Inflammatory macrophage treated with lipopolysaccharide for 1 hour (primary cell): ENCODE data around the gene DDN.

Experiments
- DNase-seq, 2 donors: peaks; one replicate each; pipeline ENCODE4 v3.0.0-alpha.2; 2020 to 2022

Gene DDN

DNA sequence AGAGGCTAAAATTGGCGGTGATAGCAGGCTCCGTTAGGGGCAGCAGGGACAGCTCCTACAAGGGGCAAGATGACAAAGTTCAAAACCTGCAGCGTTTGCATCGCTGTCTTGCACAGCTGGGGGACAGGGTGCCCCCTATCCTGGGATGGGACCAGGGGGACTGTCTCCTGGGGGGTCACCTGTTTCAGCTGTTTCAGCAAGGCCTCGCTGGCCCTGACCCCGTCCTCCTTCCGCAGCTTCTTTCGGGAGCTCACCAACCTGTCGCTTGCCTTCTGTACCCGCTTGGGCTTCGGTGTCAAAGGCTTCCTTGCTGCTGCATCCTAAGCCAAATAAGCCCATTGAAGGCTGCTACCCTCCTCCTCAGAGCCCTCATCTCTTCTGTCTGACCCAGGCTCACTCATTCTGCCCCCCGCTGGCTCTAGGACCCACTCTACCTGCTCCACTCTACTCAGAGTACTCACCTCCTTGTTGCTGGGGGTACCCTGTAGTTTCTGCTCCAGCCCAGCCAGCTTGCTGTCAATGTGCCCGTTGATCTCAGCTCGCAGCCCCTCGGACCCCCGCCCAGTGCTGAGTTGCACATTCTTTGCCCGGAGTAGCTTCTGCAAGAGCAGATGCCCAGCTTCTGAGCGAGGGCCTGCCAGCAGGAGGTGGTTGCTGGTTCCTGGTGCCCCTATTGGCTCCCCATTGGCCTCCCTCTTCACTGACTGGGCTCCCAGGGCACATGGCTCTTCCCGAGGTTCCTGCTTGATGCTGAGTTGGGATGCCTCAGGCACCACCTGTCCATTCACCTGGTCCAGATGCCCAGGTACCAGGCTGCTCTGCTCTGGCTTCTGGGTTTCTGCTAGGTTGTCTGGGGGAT, 31.8 kb upstream of the DDN start:
- no peak for DNase-seq

DNA sequence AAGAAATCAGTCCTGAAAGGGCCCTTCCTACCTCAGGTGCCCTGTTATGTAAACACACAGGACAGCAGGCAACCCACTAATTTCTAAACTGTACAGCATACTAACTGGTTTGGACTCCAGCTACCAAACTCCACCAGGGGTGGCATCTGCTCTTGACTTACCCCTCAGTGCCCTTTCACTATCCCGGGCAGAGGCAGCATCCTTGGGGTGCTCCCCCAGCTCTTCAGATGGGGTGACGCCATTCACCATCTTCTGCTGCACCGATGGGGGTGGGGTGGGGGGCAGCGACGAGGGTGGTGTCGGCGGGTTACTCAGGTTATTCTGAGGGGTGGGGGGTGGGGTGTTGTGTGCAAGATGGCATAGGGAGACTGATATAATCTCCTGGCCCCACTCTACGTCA, 30.9 kb upstream of the DDN start:
- no peak for DNase-seq

DNA sequence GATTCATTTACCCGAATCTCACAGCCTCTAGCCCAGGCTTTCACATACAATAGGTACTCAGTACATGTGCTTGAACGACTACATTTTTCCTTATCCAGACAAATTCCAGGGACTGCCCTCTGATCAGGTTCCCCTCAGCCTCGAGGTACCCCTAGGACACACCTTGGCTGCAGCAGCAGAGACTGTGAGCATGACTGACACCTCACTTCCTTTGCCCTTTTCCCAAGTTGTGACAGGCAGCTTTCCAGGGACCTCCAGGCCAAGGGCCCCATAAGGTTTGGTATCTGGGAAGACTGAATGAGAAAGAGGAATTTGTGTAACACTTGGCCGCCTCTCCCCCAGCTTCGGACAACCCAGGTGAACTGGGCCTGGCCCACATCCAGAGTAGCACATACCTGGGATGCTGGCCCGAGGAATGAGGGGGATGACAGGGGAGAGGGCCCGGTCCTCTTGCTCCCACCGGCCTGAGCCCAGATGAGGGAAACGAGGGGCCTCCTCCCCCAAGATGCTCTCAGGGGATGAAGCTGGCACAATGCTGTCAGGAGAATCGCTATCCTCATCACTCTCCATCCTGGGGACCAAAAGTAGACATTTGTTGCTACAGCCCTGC, 29.6 kb upstream of the DDN start:
- no peak for DNase-seq

DNA sequence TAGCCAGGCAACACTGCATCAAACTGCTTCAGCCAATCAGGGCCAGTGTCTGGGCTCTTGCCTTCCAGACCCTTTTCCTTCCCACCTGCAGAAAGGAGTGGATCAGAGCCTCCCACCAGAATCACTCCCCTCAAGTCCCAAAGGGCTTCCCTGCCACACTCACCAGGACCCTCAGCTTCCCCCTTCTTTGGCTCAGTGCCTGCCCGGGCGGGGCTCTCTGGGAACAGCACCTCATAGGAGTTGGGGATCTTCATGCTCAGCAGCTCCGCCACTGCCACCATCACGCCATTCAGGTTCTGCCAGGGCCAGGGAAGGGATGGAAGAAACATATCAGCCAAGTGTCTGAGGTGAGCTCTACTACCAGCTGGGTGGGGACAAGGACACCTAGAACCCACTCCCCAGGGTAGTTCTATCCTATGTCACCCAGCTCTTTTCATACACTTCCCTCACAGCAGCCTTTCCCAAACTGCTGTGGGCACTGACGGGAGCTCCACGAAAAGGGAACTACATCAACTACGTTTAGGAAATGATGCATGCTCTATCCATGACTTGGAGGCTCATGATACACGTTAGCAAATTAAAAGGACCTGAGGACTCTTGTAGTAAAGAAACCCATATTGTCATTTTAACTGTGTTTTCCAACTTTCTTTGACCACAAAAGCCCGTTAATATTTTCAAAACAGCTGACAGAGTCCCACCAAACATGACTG, 28.8 kb upstream of the DDN start:
- DNase-seq, result peak; percentile 40 to 57

DNA sequence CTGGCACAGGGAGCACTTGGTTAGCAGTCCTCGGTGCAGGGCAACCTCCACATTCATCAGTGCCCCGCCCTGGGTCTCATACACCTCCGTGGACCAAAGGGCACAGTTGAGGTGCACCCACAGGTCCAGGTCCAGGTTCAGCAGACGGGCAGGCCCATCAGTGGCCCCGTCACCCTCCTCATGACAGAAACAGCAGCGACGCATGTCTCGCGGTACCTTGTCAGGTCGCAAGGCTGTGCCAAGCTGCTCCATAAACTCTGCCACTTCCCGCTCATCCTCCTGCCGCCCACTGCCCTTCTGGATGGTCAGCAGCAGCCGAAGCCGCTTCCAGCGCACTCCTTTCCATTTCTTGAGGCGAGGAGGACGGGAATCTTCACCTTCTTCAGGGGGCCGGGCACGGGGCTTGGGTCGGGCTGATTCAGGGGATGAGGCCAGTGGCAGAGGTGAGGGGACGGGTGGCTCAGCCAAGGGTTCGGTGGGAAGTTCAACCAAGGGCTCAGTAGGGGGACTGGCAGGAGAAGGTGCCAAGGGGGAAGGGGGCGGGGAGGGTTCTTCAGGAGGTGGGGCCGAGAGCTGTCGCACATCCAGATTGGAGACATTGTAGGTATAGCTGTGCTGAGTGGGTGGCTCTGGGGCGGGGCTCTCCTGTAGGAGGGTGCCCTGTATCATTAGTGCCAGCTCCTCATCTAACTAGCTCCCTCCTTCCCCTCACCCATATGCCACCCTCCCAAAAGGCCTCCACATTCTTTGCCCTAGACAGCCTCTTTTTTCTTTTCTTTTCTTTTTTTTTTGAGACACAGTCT, 27.7 kb upstream of the DDN start:
- no peak for DNase-seq

DNA sequence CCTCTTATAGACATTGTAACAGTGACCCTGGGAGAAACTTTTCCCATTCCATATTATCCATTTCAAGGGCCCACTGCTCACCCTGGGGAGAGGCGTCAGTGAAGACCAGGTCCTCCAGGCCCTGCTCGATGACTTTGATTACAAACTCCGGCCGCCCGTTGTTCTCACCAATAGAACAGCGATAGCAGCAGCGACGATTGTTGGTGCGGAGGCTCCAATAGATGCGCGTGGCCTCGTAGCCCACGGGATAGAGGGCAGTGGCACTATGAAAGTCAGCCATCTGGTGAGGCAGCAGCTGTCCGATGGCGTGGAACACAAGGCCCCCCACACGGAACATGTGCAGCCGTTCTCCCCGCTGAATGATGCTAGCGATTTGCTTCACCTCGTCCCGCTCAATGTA, 26.9 kb upstream of the DDN start:
- DNase-seq, result no peak

DNA sequence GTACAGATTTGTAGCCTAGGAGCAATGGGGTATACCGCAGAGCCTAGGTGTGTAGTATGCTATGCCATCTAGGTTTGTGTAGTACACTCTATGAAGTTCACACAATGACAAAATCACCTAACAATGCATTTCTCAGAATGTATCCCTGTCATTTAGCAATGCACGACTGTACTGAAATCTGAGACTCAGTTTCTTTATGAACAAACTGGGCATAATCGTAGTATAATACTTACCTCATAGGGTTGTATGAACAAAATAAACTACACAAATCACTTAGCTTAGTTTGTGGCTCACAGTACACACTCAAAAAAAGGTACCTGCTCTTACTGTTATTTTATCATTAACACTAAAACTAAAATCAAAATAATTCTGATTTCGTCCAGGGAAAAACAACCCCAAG, 26.3 kb upstream of the DDN start:
- DNase-seq, result no peak

DNA sequence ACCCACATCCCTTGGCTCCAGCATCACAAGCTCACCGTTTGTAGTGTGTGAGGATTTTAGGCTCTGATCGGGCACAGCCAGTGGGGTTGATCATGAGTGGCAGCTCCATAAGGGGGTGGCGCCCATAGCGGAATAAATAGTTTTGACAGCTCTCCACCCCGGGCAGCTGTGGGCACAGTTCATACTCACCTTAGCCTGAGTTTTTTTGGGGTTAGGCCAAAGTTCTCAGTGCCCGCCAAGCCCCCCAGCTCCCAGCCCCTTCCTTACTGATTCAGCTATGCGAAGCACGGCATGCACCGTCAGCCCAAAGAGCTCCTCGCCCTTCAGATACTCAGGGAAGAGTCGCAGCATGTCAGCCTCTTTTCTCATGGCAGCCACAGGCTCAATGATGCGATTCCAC, 25.4 kb upstream of the DDN start:
- DNase-seq, result no peak

DNA sequence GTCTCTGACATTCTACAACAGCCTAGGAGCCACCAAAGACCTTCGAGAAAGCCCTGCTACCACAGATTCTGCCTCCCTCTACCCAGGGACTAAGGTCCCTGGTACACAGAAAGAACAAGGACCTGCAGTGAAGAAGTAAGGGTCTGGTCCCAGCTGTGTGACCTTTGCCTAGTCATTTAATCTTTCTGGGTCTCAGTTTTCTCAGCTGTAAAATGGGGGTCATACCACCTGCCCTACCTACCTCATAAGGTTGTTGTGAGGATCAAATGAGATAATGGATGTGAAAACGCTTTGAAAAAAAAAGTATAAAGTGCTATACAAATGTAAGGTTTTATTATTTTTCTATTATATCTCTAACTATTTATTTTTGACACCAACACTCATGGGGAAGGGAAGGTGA, 24.6 kb upstream of the DDN start:
- no peak for DNase-seq

DNA sequence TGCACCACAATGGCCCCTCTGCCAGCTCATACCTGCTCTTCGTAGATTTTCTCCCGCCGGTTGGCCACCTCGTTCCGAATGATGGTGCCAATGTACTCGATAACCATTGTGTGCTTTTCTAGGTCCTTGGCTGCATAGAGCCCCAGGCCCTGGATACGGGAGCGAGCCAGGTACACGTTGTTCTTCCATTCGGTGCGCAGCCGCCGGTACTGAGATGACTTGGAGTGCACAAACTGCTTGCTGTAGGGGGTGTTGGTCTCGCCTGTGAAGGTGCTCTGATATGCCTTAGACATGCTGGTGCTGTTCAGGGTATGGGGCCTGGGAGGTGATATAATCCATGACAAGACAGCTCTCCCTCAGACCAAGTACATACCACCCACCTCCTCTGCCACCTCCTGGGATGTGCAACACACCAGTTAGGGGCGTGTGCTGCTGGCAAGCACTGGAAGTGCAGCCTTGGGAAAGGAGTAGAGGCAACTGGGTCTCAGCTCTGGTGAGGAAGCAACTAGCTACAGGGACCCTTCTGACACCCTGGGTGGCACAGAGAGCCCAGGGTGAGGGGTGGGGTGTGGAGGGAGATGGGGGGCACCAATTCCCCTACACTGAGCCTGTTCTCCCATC, 23.5 kb upstream of the DDN start:
- DNase-seq, result no peak

DNA sequence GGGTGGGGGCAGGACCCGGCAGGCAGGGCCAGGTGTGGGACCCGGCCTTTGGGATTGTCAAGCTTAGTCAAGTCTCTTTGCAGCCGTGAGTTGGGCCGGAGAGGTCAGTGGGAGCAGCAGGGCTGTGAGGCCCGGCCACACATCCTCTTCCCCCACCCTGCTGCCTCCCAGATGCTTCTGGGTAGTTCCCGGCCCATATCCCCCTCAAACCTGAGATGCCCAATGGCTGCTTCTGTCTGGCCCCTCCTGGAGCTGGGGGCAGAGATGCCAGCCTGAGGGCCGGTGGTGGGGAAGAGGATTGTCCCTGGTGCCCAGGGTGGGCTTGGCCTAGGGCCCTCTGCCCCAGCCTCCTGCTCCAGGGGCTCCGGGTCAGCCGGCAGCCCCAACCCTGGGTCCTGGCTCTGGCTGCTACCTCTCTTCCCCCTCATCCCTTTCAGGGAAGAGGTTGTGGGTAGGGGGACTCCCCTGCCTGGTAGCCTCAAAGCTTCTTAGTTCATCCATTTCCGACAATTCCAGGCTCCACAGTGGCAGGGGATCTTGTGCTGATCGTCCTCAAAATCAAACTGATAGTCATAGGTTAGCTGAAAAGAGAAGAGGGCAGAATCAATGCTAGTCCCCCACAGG, 22.2 kb upstream of the DDN start:
- no peak for DNase-seq

DNA sequence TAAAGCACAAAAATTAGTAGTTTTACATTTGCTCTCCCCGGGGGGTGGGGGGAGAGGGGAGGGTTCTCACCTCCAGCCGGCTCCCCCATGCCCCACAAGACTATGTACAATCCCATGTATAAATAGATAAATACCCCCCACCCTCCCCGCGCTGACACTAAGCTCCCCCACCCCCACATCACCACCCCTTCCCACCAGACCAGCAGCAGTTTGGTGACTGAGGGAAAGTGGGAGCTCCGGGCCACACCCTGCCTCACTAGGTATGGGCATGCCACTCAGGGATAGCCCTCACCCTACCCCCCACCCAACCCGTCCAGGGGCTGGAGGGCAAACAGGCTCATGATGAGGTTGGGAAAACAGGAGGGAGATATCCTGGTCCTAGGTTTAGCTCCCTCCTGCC, 21.3 kb upstream of the DDN start:
- no peak for DNase-seq

DNA sequence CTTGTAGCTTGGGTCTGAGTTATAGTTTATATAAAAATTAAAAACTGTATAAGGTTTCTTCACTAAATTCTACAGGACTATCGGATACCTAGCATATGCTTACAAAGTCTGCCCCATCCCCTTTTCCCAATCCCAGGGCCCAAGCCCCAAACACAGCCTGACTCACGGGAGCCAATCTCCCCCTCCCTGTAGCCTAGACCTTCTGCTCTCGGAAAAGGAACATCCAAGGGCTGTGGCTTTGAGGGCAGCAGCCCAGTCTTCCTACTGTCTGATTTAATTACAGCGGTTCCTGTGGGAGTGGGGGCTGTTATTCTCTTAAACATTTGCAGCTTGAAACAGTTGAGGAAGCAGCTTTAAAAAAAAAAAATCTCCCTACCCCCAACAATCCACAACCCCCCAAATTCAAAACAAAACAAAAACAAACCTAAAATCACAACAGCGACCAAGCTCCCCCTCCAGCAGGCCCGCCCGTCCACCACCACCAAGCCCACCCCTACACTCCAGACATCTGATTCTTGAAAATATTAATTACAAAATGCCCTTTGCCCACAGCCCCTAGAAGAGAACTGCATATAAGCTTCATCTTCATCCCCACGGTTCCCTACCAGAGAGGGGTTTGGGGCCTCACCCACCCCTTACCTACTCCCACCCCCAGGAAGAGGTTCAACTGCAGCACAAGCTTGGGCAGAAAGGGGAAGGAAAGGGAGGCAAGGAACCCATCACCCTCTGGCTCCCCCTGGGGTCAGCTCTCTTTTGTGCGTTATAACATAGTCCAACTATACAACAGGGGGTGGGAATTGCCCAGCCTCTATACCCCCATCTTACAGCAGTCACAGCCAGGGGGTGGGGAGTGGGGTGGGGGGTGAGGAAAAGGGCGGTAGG, 20.5 kb upstream of the DDN start:
- DNase-seq, result peak; percentile 50 to 69

DNA sequence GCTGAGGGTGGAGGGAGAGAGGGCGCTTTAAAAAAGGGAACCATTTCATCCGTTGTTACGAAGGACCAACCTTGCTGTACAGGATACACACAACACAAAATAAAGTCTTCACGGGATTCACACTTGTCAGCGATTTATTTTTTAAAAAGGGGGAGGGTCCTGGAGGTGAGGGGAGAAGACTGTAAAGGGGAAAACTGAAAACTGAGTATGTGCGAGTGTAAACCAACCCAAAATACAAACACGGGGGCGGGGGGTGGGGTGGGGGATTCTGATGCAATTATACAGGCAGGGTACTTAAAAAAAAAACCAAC, 19.9 kb upstream of the DDN start:
- no peak for DNase-seq

DNA sequence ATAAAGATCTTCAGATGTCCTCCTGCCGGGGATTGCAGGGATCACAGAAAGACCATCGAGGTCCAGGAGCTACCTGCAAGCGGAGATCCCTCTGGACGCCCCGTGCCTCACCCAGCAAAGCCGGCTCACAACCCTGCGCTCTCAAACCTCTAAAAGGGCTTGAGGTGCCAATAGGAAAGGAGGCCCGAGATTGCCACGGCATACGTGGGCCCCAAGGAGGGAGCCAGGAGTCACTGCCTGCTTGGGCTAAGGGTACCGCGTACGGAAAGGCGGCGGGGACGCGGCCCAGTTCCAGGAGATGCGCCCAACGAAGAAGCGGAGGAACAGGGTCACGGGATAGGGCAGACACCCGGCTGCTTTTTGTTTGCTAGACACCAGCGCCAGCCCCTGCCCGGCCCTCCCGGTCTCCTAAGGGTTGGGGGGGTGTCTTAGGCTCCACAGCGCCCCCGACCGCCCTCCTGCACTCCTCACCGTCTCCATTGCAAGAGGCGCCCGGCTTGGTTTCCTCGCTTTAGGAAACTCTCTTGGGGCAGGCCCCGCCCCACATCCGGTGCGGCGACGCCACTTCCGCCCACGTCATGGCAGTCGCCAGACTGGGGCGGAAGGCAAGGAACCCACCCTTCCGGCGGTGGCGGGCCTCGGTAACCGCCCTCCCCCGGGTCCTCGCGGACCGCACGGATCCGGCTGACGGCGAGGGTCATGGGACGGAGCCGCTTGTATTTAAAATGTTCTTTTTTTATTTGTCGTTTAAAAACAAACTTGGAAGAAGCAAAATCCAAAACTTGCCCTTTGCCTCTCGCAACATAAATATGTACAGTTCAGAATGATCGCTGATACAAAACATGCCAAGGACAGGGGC, 19.3 kb upstream of the DDN start, which contains the start of gene PRKAG1:
Gene PRKAG1, minus strand, starts transcription at position 516 of the 859 bp plus-strand sequence. Its CDS starts 36 bp downstream, at position 480.
- peak; percentile 96 for DNase-seq

DNA sequence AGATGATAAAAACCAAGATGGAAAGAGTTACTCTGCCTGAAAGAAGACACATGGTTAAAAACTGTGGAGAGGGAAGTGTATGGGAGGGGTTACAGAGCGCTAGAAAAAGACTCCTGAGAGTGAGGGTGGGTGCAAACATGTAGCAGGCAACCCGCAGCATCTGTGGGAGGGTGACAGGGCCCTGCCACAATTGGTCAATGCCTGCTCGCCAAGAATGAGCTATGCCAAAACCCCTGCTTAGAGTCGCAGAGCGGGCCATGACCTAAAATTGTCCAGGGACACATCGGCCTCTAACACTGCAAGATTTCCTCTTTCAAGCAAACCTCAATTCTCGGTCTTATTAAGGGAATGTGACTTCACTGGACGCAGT, 18.7 kb upstream of the DDN start:
- DNase-seq, result peak; percentile 48 to 71

DNA sequence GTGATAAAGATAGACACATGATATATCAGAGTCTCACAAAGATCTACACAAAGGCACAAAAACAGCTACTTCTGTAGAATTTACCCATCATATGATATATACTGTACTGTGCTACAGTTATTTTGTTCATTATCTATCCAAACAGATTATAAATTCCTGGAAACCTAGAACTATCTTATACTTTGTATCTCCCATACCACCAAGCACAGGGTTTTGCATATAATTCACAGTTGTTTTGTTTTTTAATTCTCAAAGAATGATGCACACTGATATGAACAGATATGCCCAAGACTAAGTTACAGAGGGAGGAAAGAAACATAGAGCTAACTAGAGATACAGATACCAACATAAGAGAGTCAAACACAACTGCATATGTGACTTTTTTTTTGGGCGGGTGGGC, 16.0 kb upstream of the DDN start:
- DNase-seq, result no peak

DNA sequence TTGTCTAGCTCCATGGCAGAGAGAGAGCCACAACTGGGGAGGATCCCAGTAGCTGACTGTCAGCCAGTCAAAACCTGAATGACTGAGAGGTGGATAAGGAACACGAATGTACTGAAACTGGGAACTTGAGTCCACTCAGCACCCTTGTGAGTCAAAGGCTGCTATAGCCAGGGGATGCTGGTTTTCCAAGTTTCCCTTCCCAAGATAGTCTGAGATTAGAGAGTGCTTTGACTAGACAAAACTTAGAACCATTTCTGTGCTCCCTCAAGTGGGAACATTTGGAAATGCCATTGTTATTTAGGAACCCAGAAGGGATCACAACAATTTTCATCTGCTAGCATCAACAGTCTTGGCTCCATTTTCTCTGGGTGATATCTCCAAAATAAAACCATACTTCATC, 15.4 kb upstream of the DDN start:
- no peak for DNase-seq

DNA sequence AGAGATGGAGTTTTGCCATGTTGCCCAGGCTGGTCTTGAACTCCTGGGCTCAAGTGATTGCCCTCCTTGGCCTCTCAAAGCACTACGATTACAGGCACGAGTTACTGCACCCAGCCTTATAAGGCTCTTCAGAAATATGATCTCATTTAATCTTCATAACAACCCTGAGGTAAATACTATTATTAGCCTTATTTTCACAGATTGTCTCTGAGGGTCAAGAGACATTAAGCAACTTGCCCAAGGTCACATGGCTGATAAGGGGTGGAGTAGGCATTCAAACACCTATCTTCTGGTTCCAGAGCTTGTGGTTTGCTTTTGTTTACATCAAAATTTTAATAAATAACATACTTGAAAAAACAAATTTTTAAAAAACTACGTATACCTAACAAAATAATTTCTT, 14.3 kb upstream of the DDN start:
- DNase-seq, result no peak

DNA sequence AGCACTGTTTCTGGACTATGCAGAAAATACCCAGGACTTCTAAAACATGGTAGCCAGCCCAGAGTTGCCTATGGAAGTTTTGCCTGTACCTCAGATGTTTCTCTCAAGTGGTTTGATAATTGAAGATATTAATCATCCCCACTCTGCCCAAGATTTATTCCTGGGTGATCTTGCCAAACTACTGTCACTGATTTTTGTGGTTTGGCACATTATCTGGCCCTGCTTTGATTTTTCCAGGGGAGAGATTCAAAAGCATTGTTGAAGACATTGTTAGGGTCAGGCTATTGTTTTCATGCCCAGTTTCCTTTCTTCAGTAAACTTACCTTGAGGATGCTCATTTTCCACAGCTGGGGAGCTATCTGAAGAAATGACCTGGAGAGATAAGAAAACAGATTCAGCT, 13.6 kb upstream of the DDN start:
- DNase-seq, result no peak
